DMS79 treated with DMSO at 0.1 percent for 48 hours (cell line): Measurements from ENCODE around the gene ZCCHC10.
"Not testable (repeated sequence)": the region's sequence is repeated elsewhere in the genome, so short reads cannot be mapped to it uniquely, and the experiment has no call there.

ENCODE experiments used
- DNase-seq: peaks from one replicate; lab custom pipeline; 2025; lab: John Stamatoyannopoulos, UW

ZCCHC10 gene

DNA sequence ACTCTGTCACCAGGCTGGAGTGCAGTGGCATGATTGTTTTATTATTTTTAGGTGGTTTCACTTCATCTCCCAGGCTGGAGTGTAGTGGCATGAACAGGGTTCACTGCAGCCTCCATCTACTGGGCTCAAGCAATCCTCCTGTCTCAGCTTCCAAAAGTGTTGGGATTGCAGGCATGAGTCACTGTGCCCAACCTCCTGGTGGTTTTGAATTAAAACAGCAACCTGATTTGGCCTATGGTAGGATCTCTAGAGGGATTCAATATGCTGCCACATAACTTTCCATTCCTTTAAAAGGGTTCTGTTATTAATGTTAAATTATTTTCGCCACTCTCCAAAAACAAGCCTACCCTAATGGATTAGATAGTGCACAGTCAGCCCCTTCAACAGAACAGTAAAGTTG is 15.6 kb upstream of the ZCCHC10 start:
- DNase-seq, result no peak

DNA sequence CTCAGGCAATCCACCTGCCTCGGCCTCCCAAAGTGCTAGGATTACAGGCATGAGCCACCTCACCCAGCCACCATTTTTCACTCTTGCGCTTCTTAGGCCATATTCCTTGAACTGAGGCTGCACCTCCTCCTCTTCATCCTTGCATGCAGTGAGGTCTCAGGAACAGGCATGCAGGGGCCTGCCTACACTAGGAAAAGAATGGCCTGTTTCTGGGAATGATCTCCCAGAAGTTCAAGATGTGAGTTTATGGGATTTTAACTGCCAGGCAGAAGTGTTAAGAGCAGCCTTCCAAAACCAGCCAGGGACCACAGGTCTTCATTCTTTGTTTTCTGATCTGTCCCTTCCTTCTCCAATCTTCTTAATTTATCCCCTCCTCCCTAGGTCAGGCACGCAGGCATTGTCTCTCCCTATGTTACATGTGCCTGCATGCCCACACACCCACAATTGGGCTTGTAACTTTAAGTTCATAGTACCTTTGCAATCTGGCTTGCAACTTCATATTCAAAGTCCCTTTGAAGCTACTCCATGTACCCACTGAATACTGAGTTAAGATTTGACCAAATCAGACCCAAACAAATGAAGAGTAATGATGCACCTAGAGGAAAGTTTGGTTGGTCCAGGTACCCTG is 14.9 kb upstream of the ZCCHC10 start:
- no peak for DNase-seq

DNA sequence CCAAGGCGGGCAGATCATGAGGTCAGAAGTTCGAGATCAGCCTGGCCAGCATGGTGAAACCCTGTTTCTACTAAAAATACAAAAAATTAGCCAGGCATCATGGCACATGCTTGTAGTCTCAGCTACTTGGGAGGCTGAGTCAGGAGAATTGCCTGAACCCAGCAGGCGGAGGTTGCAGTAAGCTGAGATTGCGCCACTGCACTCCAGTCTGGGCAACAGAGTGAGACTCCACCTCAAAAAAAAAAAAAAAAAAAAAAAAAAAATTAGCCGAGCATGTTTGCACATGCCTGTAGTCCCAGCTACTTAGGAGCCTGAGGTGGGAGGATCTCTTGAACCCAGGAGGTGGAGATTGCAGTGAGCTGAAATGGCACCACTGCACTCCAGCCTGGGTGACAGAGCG is 10.3 kb upstream of the ZCCHC10 start:
- DNase-seq, result not testable (repeated sequence)

DNA sequence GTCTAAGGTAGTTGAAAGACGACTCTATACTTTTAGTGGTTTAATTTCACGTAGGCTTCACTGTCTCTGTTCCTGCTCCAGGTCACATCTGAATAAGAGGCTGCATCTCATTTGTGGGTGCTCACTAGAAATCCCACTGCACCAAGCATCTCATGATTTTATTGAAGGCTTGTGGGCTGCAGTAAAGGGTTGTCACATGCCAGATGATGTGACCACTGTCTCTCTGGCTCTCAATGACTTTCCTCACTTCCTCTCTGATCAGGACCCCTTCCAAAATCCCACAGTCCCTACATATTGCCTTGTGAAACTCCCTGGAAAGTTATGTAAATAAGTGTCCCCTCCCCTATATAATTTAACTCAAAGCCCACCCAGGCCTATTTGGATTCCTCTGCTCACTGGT is 8.9 kb upstream of the ZCCHC10 start:
- DNase-seq, result no peak

DNA sequence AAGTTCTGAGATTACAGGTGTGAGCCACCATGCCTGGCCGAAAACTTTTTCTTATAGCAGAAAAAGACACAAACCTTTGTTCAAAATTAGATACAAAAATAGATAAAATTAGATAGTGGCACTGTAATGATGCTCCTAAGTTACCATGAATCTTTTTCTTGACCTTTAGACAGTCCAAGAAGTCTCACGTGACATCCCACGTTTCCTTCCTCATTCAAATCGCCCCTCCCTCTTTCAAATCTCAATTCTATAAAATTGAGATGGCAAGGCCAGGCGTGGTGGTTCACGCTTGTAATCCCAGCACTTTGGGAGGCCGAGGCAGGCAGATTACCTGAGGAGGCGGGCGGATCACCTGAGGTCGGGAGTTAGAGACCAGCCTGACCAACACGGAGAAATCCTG is 7.7 kb upstream of the ZCCHC10 start:
- DNase-seq, result no peak

DNA sequence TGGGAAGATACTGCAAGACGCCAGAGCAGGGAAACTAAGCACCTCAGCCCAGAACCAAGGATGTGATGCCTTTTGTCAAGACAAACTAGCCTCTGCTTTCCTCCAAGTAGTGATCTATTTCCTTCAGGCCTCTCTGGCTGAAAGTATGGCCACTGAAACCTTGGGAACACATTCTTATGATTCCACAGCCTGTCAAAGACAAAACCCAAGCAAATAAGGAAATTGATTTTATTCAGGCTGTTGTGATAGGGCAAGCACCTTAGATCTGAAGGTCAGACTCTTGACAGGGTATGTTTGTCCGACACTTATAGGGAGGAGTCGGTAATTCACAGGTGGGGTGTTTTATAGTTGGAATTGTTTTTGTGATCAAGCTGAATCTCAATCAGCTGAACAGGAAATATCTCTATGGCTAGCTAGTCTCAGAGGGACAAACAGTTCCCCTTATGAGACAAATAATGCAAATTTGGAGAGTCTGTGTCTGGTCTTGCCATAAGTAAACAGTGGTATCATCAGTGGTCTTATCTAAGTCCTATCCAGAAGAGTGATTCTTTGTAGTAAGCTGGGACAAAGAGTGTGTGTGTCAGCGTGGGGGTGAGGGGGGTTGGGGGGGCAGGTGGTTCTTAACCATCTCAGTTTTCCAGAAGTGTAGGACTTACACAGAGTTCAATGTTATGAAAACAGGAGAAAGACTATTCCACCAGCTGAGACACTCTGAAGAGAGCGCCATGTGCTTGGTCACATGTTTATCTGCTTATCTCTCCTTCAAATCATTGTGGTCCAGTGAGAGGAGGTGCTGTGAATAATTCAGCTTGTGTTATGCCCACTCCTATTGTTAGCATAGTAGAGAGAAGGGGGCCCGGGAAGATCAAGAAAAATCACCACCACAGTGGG is 6.7 kb upstream of the ZCCHC10 start:
- no peak for DNase-seq

DNA sequence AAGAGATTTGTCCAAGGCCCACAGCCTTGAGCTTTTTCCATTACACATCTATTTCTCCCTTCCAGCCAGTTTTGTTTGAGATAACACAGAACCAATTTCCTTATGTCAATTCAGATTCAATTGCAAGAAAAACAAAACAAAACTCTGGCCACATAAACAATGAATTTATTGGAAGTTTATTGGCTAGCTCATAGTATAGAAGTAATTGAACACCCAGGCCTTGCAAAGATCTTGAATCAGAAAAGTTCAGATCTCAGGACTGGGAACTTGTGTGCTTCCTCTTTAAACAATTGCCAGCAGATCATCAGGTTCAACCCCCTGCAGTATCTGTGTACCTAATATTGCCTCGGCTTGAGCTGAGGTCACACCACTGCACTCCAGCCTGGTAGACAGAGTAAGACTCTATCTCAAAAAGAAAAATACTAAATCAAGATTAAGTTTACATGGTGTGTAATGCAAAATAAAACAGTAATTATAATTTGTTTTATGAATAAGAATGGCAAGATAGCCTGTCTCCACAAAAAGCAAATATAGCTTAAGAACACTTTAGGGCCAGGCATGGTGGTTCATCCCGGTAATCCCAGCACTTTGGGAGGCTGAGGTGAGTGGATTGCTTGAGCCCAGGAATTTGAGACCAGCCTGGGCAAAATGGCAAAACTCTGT is 4.1 kb upstream of the ZCCHC10 start:
- no peak for DNase-seq

DNA sequence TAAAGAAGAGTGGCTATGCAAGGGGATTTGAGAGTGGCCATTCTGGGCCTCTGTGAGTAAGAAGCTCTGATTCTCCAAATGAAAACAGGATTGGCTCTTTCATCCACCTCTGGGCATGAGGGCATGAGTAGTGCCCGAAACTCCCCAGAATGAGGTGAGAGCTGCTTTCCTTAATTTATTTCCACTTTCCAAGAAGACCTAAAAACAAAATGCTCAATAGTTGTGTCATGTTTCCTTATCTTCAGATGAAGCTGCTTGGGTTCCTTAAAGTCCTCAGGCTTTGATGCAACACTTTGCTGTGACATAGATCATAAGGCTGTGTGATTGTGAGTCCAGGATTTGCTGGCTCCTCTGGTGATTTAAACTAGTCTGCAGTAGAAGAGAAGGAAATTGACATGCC is 3.1 kb upstream of the ZCCHC10 start:
- DNase-seq, result no peak

DNA sequence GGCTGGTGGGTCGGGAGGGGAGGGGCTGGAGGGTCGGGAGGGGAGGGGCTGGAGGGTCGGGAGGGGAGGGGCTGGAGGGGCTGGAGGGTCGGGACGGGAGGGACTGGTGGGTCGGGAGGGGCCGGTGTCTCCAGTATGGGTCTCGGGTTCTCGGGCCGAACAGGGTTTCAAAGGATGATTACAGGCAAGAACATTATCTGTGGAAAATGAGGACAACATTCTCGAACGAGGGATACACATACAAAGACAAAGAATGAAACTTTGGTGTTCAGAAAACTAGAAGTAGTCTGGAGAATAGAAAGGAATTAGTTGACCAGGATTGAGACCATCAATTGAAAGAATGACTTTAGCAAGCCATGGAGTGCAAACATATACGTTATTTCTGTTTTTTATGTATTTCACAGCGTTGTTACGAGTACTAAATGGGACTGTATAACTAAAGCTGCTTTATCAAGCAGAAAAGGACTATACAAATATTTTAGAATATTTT is 360 bp upstream of the ZCCHC10 start:
- DNase-seq, result no peak

DNA sequence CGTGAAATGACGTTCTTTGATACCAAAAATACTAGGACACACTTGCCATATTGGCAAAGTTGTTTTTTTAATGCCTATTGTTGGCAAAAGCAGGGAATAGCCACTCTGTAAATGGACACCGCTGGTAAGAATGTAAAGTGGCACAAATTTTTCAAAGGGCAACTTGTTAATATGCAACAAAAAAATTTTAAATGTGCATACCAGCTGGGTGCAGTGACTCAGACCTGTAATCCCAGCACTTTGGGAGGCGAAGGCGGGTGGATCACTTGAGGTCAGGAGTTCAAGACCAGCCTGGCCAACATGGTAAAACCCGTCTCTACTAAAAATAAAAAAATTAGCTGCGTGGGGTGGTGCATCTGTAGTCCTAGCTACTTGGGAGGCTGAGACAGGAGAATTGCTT is 6.9 kb downstream of the ZCCHC10 start:
- DNase-seq, result not testable (repeated sequence)

DNA sequence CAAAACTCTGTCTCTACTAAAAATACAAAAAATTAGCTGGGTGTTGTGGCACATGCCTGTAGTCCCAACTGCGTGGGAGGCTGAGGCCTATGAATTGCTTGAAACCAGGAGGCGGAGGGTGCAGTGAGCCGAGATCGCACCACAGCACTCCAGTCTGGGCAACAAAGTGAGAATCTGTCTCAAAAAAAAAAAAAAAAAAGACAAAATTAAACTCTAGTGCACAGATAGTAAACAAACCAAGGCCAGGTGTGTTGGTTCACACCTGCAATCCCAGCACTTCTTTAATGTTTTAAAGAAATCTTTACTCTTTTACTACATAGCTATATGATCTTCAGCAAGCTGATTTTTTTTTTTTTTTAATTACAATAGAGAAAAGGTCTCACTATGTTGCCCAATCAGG is 8.4 kb downstream of the ZCCHC10 start:
- DNase-seq, result no peak

DNA sequence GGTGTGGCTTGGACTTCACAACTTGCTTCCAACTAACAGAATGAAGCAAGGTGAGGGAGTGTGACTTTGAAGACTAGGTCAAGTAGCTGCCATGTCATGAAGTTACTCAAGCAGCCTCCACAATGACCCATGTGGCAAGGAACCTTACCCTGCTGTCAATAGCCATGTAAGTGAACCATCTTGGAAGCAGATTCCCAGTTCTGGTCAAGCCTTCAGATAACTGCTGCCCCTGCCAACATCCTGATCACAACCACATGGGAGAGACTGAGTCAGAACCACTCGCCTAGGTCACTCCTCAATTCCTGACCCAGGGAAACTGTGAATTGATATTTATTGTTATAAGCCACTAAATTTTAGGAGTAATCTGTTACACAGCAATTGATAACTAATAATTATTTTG is 10.9 kb downstream of the ZCCHC10 start:
- no peak for DNase-seq

DNA sequence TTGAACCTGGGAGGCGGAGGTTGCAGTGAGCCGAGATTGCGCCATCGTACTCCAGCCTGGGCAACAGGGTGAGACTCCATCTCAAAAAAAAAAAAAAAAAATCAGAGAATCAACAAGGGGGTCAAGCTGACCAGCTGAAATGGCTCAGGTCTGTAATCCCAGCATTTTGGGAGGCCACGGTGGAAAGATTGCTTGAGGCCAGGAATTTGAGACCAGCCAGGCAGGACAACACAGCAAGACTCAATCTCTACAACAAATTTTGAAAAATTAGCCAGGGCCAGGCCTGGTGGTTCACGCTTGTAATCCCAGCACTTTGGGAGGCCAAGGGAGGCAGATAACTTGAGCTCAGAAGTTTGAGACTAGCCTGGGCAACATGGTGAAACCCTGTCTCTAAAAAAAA is 17.9 kb downstream of the ZCCHC10 start:
- not testable (repeated sequence) for DNase-seq

DNA sequence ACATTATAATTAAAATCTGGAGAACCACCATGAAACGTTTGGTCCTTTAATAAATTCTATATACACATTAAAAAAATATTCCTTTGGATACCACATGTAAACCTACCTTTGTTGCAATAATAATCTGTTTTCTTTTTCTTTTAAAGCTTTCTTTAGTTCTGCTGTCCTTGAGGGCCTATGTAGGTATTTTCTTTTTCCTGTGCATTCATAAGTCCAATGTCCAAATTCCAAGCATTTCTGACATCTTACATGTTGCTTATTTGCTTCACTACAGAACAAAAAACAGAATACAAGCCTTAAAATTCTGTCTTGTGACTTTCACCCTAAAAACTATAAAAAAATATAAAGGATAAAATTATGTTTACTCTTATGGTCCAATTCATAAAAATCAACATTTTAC is 19.7 kb downstream of the ZCCHC10 start:
- DNase-seq, result no peak

DNA sequence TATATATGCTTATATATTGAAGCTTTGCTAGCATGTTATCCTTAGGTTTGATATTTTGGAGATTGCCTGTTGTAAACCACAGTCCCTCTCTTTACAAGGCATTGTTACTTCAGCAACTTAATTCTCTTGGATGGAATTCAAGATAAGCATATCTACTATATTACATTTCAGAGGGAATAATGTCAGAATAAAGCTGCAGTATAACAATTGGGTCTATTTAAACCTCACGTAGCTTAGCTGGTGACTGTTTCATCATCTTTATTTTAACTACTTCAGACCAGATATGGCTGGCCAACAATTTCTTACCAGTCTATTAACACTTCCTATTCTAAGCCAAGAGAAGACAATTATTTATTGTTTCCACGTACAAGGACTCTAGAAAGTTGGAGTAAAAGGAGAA is 27.1 kb downstream of the ZCCHC10 start:
- DNase-seq, result no peak

DNA sequence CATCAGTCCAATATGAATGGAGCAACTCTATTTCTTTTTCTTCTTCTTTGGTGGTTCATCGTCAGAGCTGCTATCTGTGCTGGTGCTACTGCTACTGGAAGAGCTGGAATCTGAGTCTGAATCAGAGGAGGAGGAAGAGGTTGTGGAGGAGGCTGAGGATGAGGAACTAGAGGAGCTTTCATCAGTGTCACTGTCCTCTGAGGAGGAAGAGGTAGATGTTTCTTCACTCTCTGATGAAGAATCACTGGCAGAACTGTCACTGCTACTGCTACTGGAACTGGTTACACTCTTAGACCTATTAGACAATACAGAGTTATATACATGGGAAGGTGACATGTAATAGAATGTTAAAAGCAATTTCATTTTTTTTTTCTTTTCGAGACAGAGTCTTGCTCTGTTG is 27.8 kb downstream of the ZCCHC10 start:
- DNase-seq, result no peak

DNA sequence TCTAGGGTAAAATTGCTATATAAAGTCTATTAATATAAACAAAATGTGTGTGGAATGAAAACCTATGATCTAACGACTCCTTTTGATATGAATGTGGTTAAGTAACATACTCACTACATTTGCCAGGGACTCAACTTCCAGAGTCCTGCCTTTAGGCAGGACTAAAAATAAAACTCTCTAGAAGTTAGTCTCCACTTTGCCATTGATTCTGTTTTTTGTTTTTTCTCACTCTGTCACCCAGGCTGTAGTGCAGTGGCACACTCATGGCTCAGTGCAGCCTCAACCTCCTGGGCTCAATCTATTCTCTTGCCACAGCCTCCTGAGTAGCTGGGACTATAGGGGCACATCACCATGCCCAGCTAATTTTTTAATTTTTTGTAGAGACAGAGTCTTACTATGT is 30.0 kb downstream of the ZCCHC10 start:
- no peak for DNase-seq

DNA sequence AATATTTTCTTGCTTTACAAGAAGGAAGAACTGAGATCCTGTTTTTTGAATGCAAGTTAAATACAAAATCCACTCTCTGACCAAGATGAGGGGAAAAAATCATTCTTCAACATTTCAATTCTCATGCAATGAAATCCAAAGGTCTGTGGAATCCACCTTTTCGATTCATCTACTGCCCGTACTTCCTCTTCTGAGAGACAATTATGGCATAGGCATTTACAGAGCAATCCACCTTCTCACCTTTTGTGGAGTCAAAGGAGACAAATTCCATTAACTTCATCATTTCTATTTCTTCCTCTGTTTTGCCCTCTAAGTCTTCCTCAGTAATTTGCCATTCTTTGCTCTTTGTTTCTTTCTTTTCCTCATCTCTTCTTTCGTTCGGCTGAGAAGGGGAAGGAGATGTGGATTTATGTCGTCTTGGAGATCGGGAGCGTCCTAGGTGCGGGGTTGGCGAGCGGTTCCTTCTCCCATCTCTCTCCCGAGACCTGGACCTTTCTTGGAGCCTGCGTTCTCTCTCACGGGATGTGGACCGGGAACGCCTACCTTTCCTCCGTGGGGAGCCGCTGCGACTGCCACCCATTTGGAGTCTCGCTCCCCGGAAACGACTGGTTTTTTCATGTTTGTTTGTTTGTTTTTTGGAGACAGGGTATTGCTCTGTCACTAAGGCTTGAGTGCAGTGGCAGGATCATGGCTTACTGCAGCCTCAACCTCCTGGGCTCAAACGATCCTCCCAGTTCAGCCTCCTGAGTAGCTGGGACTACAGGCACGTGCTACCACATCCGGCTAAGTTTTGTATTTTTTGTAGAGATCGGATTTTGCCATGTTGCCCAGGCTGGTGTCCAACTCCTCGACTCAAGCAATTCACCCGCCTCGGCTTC is 38.6 kb downstream of the ZCCHC10 start:
- DNase-seq, result no peak

DNA sequence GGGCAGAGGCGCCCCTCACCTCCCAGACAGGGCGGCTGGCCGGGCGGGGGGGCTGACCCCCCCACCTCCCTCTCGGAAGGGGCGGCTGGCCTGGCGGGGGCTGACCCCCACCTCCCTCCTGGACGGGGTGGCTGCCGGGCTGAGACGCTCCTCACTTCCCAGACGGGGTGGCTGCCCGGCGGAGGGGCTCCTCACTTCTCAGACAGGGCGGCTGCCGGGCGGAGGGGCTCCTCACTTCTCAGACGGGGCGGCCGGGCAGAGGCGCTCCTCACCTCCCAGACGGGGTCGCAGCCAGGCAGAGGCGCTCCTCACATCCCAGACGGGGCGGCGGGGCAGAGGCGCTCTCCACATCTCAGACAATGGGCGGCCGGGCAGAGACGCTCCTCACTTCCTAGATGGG is 43.4 kb downstream of the ZCCHC10 start:
- not testable (repeated sequence) for DNase-seq

DNA sequence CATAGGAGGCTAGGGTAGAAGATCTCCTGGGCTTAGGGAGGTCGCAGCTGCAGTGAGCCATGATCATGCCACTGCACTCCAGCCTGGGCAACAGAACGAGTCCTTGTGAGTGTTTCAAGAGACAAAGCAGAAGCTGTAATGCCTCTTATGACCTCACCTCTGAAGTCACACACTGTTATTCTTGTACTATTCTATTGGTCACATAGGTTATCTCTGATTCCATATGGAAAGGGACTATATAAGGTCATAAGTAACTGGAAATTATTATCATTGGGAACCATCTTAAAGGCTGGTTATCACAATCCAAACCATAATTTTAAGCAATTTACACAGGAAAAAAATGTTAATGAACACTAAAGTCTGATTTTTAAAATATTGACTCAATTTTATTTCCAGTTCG is 45.1 kb downstream of the ZCCHC10 start:
- DNase-seq, result no peak

DNA sequence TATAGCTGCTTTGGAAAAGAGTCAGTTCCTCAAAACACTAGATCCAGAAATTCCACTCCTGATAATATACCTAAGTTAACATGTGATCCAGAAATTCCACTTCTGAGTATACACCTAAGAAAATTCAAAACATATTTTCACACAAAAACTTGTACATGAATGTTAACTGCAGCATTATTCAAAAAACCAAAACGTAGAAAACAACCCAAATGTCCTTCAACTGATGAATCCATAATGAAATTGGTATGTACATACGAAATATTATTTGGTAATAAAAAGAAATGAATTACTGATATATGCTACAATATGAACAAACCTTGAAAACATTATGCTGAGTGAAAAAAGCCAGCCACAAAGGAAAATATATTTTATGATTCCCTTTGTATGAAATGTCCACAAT is 46.4 kb downstream of the ZCCHC10 start:
- no peak for DNase-seq

DNA sequence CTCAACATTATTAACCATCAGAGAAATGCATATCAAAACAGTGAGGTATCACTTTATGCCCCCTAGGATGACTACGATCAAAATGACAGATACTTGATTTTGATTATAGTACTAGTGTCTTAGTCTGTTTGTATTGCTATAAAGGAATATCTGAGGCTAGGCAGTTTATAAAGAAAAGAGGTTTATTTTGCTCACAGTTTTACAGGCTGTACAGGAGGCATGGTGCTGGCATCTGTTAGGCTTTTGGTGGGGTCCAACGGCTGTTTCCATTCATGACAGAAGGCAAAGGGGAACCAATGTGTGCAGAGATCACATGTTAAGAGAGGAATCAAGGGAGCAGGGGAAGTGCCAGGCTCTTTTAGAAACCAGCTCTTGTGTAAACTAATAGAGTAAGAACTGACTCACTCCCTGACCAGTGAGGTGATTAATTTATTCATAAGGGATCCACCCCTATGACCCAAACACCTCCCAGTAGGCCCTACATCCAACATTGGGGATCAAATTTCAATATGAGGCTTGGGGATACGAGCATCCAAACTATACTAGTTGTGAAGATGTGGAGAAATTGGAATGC is 46.9 kb downstream of the ZCCHC10 start:
- no peak for DNase-seq
